Fibroblast of mammary gland (primary cell): ENCODE data around the gene ISM1.

Source experiments
- DNase-seq: peaks from one replicate; pipeline ENCODE4 v3.0.0-alpha.2; 2010; ENCODE audit warnings: low read depth
- H3K4me3 ChIP-seq: 2 replicates; pipeline ENCODE4 v1.5.1; 2011; ENCODE audit warnings: low read depth, mild to moderate bottlenecking, low read length, moderate library complexity; ENCODE audit not compliant: control insufficient read depth
- TF ChIP-seq, protein P1 (sequence below): conservative IDR thresholded peaks from 2 replicates; pipeline ENCODE4 v1.5.1; 2011; ENCODE audit warnings: low read depth, low read length, inconsistent platforms; ENCODE audit not compliant: control insufficient read depth, insufficient read depth

ISM1 gene

DNA sequence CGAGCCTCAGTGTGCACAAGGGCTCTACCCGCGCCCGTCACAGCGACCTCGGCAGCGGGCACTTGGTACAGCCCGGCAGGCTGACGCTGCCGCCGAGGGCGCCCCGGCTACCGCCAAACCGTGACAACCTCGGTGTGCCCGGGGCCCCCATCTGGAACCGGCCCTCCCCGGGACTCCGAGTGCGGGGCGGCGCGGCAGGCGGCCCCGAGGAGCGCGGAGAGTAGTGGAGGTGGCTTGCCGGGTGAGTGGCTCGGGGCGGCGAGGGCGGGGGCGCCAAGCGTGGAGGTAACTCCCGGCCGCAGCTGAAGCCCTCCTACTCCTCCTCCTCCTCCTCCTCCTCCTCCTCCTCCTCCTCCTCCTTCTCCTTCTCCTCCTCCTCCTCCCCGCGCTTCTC is at the start of gene ISM1:
Gene ISM1, plus strand, starts transcription at position 371 of the 394 bp plus-strand sequence. CDS start 503 bp downstream, outside the sequence.
- peak within 1 kb of the TSS; percentile 19 for H3K4me3 ChIP-seq
- TF ChIP-seq, protein P1, sequence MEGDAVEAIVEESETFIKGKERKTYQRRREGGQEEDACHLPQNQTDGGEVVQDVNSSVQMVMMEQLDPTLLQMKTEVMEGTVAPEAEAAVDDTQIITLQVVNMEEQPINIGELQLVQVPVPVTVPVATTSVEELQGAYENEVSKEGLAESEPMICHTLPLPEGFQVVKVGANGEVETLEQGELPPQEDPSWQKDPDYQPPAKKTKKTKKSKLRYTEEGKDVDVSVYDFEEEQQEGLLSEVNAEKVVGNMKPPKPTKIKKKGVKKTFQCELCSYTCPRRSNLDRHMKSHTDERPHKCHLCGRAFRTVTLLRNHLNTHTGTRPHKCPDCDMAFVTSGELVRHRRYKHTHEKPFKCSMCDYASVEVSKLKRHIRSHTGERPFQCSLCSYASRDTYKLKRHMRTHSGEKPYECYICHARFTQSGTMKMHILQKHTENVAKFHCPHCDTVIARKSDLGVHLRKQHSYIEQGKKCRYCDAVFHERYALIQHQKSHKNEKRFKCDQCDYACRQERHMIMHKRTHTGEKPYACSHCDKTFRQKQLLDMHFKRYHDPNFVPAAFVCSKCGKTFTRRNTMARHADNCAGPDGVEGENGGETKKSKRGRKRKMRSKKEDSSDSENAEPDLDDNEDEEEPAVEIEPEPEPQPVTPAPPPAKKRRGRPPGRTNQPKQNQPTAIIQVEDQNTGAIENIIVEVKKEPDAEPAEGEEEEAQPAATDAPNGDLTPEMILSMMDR = no peak
- DNase-seq = no peak

DNA sequence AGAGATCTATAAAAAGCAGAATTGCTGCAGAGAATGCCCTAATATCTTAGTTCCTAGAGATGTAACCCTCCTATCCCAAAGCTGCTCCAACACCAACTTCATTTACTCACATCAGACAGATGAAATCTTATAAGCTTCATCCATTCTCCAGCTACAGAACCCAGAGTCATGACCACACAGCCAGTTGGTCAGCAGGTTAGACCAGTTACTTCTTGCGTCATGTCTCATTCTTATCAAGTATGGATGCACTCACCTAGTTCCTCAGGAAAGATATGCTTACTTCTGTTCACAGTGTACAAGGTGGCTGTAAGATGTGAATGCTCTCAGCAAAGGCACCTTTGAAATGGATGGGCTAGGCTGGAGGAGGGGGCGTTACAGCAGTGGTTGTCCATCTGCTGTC is 47.9 kb upstream of the ISM1 start:
- TF ChIP-seq, protein P1 = no peak
- no peak overlapping the region for H3K4me3 ChIP-seq
- DNase-seq = no peak

DNA sequence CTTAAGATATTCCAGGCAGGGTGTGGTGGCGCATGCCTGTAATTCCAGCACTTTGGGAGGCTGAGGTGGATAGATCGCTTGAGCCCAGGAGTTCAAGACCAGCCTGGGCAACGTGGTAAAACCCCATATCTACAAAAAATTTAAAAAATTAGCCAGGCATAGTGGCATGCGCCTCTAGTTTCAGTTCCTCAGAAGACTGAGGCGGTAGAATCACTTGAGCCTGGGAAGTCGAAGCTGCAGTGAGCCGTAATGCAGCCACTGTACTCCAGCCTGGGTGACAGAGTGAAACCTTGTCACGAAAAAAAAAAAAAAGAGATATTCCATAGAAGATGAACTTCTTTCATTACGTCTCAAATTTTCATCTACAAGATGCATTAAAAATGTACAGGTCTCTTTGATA is 46.7 kb upstream of the ISM1 start:
- H3K4me3 ChIP-seq = no peak overlapping the region
- TF ChIP-seq, protein P1 = no peak
- DNase-seq = no peak

DNA sequence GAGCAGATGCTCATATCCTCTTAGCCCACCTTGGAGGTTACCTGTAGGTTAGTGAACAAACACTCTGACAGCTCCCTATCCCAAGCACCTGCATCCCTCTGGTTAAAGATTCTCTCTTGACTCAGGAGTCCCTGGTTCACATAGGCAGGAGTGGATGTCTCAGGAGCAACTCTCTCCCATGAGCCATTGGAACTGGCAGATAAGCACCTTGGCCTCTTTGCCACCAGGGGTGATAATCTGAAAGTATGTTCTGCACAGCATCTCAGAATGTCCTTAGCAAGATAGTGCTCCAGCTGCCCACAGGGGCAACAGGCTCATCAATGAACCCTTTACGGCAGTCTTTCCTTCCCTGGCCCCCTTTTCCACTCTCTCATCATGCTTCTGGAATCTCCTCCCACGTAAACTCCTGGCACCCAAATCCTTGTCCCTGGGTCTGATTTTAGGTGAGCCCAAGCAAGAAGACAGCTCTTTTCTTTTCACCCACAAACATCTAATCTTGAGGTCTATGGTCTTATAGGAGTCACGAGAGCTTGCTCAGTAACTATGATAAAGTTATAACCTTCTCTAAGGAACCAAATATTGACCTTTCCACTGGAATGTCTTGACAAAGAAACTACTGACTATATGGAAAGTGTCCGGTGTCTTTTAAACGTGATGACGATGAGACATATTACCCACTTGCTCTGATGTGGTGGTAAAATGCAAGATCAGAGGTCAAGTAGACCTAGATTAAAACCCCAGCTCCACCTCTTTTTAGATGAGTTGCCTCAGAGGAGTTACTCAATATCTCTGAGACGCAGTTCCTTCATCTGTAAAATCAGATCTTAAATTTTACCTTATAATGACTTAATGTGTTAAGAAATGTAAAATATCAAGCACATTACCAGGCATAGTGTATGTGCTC is 39.8 kb upstream of the ISM1 start:
- TF ChIP-seq, protein P1 = no peak
- no peak overlapping the region for H3K4me3 ChIP-seq
- DNase-seq = no peak

DNA sequence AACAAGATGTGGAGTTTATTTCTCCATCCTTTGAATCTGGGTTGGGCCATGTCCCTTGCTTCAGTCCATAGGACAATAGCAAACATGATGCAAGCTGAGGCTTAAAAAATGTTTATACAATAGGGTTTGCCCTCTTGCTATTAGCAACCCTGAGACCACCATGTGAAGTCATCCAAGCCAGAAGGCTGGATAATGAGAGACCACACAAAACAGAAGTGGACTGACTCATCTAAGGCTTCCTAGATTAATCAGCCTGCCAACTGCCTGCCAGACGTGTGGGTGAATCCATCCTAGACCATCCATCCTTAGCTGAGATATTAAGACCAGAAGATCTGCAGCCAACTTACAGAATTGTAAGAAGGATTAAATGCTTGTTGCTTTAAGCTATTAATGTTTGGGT is 38.1 kb upstream of the ISM1 start:
- H3K4me3 ChIP-seq = no peak overlapping the region
- TF ChIP-seq, protein P1 = no peak
- no peak for DNase-seq

DNA sequence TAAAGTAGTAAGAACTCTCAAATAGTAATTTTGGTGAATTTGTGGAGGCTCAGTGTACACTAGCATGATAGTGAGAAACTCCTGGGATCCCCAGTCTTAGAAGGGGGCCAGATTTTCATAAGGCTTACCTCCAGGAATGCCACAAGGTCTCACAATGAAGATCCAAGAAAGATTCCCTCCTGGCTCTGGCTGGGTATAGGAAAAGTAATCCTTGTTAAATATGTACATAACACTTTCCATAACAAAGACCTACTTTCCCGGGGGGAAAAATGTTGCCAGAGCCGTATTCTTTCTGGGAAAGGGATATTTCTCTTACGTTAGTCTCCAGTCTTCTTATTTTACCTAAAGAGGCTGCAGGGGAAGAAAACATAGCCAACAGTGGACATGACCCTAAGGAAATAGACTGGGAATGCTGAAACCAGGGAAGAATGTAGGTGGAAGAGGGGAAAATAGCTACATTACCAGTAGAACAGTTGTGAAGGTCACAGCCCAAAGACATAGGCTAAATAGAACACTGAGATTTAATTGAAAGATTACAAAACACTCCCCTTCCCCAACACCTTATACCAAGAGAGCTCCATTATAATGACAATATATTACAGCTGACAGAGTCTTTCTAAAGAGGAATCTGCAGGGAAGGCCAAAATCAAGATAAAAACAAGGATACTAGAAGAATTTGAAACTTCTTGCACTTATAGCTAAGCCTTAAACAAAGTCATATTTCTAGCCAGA is 34.9 kb upstream of the ISM1 start:
- TF ChIP-seq, protein P1 = no peak
- DNase-seq = no peak
- no peak overlapping the region for H3K4me3 ChIP-seq
